CD4-positive, alpha-beta T cell treated with Interleukin-4 for 4 hours (primary cell): ENCODE data around the gene OTOP1.
"Not testable (repeated sequence)": the region's sequence is repeated elsewhere in the genome, so short reads cannot be mapped to it uniquely, and the experiment has no call there.

ENCODE experiments used
- DNase-seq: peaks from one replicate; pipeline ENCODE4 v3.0.0-alpha.2; 2020

OTOP1 gene, protein sequence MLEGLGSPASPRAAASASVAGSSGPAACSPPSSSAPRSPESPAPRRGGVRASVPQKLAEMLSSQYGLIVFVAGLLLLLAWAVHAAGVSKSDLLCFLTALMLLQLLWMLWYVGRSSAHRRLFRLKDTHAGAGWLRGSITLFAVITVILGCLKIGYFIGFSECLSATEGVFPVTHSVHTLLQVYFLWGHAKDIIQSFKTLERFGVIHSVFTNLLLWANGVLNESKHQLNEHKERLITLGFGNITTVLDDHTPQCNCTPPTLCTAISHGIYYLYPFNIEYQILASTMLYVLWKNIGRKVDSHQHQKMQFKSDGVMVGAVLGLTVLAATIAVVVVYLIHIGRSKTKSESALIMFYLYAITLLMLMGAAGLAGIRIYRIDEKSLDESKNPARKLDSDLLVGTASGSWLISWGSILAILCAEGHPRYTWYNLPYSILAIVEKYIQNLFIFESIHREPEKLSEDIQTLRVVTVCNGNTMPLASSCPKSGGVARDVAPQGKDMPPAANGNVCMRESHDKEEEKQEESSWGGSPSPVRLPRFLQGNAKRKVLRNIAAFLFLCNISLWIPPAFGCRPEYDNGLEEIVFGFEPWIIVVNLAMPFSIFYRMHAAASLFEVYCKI

DNA sequence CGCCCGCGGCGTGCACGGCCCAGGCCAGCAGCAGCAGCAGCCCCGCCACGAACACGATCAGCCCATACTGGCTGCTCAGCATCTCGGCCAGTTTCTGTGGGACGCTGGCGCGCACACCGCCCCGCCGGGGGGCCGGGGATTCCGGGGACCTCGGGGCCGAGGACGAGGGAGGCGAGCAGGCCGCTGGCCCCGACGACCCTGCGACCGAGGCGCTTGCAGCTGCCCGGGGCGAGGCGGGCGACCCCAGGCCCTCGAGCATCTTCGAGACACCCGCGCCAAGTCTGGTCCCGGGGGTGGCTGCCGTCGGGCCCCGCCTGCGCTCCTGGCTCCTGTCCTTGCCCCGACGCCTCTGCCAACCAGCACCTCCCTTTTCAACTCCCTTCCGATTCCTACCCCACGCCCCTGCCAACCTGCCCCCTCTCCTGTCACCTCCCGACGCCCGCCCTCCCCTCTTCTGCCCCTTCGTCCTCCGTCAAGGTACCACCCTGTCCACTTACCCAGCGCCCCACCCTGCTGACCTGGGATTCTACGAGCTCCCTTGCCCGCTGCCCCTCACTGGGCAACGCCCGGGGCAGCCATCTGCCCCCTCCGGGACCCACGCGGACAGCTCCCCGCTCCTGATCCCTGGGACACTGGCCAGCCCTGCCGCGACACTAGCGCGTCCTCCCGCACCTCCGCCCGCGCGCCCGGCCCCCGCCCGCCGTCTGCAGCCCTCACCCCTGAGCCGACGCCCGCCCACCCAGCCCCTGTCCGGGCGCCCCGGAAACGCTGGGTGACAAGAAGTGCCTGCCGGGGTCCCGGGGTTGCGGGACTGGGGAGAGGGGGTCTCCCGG, at the start of gene OTOP1:
OTOP1 (minus strand) TSS at position 324 of the 833 bp plus-strand sequence; CDS start at position 259, 65 bp downstream.
- DNase-seq = no peak

GRCh38 chr4:4274226-4274625, 47.5 kb upstream of the OTOP1 start:
- DNase-seq = no peak

- DNase-seq = no peak
Observed at GRCh38 chr4:4271912-4272311, 45.2 kb upstream of the OTOP1 start.

- peak; percentile 76 for DNase-seq
Observed at GRCh38 chr4:4270529-4270928, 43.8 kb upstream of the OTOP1 start.

DNA sequence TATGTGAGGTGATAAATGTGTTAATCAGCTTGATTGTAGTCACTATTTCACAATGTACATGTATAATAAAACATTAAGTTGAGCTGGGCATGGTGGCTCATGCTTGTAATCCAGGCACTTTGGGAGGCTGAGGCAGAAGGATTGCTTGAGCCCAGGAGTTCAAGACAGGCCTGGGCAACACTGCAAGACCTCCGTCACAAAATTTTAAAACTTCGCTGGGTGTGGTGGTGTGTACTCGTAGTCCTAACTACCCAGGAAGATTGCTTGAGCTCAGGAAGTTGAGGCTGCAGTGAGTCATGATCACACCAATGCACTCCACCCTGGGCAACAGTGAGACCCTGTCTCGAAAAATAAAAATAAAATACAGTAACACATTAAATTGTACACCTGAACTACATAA, 43.1 kb upstream of the OTOP1 start:
- DNase-seq = peak; percentile 90

- peak; percentile 81 for DNase-seq
Observed at GRCh38 chr4:4269331-4269731, 42.6 kb upstream of the OTOP1 start.

DNA sequence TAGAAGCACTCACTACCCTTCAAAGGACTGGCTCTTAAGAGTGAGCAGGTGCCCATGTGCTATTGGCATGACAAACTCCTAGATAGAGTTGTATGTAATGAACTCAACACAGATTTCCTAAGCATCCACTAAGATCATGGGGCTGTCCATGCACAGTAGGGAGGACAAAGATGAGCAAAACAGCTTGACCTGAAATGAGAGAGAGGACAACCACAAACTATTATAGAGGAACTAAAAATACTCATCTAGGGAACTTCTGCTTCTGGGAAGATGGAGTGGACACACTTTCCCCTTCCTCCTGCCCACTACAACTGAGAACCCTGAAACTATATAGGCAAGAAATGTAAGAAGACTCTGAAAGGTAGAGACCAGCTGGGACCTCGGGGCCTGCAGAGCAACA, 42.0 kb upstream of the OTOP1 start:
- DNase-seq = no peak

DNA sequence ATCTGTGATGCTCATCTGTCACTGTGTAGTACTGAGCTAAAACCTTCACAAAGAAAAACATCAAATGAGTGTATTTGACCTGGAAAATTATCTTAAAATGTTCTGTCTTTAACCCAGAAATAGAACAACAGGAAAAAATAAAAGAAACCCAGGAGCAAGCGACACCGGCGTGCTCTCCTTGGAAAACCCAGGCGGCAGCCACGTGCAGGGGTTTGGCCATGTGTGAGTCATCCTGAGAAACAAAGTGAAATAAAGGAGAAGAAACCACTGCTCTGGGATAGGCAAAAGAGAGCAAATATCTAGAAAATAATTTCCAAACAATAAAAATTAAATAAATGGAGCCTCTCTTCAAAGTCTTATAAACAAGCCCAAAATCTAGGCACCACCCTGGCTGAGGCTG, 41.3 kb upstream of the OTOP1 start:
- DNase-seq = no peak

GRCh38 chr4:4260185-4260751, 33.5 kb upstream of the OTOP1 start:
- DNase-seq = peak; percentile 84

- DNase-seq = no peak
Observed at GRCh38 chr4:4259484-4260100, 32.9 kb upstream of the OTOP1 start.

DNA sequence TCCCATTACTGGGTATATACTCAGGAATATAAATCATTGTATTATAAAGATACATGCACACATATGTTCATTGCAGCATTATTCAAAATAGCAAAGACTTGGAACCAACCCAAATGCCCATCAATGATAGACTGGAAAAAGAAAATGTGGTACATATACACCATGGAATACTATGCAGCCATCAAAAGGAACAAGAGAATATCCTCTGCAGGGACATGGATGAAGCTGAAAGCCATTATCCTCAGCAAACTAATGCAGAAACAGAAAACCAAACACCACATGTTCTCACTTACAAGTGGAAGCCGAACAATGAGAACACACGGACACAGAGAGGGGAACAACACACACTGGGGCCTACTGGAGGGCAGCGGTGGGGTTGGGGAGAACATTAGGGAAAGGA, 31.0 kb upstream of the OTOP1 start:
- DNase-seq = not testable (repeated sequence)

DNA sequence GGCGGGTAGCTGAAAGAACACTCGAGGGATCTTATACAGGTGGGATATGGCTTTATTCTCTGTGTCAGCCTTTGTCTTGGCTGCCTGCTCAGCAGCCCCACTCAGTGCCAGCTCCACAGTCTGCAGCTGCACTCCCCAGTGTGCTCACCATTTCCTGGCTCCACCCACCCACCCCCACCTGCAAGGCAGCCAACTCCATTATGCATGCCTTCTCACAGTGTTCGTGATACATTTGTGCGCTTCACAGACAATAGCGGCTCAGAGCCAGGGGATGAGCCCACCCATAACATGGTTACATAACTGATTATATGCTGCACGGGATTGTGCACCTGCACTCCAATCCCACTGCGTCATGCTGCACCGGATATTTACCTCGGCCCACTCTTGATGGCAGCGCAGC, 30.1 kb upstream of the OTOP1 start:
- DNase-seq = no peak

- DNase-seq = no peak
Observed at GRCh38 chr4:4254666-4255065, 27.9 kb upstream of the OTOP1 start.

DNA sequence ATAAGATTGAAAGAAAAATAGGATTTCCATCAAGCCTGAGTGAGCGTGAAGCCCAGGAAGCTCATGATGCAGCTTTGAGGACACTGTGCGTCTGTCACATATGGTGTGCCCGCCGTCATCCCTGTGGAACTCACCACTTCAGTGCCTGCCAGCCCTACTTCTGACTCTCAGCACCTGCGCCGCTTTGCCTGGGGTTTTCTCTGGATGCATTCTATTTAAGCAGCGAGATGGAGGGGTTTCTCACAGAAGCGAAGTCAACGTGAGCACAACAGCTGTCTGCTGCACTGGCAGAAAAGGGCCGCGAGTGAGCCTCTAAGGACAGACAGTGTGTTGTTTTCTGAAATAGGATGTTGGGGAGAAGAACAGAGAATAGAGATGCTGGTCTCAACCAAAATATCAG, 27.5 kb upstream of the OTOP1 start:
- DNase-seq = no peak

DNA sequence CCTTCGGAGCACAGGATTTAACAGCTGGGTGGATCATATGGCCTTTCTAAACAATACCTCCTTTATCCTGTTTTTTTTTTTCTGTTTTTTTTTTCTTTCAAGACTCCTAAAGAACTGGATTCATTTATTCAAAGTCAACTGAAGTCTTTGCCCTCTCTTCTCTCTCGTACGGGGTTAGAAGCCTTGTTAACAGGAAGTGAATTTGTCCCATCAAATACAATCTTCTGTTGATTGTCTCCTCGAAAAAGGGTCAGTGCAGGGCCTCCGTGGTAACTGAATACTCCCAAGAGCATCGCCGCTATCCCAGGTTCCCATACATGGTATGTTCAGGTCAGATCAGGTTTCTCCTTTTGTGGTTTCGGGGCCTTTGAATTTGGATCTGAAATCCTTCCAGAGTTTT, 23.1 kb upstream of the OTOP1 start:
- no peak for DNase-seq

GRCh38 chr4:4249342-4249741, 22.6 kb upstream of the OTOP1 start:
- not testable (repeated sequence) for DNase-seq

DNA sequence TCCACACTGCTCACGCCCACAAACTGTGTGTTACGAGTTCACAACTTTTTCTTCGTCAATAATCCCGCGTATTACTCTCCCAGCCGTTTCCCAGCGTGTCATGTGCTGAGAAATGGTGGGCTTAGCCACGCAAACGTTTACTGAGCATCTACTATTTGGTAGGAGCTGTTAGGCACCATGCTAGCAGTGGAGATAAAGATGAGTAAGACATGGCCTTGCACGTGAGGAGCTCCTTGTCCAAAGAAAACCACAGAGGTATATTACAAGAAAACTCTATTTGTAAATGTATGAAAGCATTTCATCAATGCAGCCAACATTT, 22.1 kb upstream of the OTOP1 start:
- no peak for DNase-seq

GRCh38 chr4:4248029-4248884, 21.5 kb upstream of the OTOP1 start, which contains the start of gene TMEM128:
TSS of gene TMEM128 (minus strand) at chr4:4248223. CDS start at chr4:4248202, 21 bp downstream.
- DNase-seq = peak; percentile 91

- DNase-seq = no peak
Observed at GRCh38 chr4:4247696-4248028, 20.9 kb upstream of the OTOP1 start.

DNA sequence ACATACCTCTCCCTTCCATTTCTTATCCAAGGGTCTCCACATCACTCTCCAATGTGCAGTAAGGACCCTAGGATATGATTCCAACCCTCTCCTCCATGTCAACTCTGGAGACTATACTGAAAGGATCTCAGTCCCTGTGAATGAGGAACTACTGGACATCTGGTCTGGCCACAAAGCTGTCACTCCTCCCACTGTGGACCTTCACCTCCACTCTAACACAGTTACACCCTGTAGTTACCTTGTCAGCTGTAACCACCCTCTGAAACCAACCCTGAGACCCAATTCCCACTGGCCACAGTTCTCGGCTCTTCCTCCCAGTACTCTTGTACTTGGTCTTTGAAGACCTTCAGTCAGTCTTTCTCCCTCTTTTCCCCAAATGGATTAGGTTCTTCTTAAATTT, 18.4 kb upstream of the OTOP1 start:
- DNase-seq = no peak

DNA sequence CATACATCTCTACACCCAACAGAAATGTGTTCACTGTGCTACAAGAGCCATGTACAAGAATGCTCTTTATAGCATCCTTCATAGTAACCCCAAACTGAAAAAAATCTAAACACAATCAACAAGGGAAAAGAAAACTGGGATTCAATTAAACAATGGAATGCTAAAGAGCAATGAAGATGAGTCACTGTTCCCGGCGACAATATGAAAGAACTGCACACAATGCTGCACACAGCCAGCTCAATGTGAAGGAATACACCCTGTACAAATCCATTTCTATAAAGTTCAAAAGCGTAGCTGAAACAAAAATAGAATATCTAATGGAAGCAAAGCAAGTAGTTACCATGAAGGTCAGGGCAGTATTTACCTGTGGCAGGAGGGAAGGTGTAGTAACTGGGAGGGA, 12.8 kb upstream of the OTOP1 start:
- not testable (repeated sequence) for DNase-seq

GRCh38 chr4:4233610-4234009, 6.9 kb upstream of the OTOP1 start:
- DNase-seq = no peak
